ENCODE data around the gene THBS4. TPM values are rescaled to one million over a fixed set of nuclear protein-coding genes. Genes with fewer than 3 reads are reported as not detected.

Gene THBS4
- total RNA-seq, 4 donors from 2014 or later: 0.57 to 3.6 (median 1.9) TPM

- H3K36me3 ChIP-seq: no peaks in the 10 kb centered on the region
- no peak for DNase-seq (ENCODE audit: low spot score in 2 of 2)
- no peaks in the 10 kb centered on the region for H3K9me3 ChIP-seq
- no peaks in the 10 kb centered on the region for H3K4me1 ChIP-seq
- TF ChIP-seq POLR2AphosphoS5 (IDR thresholded peaks at IDR 0.05): no peak
- no peak for TF ChIP-seq EP300 (IDR thresholded peaks at IDR 0.05)
- no peak for TF ChIP-seq POLR2A (IDR thresholded peaks at IDR 0.05)
- TF ChIP-seq, protein P1, sequence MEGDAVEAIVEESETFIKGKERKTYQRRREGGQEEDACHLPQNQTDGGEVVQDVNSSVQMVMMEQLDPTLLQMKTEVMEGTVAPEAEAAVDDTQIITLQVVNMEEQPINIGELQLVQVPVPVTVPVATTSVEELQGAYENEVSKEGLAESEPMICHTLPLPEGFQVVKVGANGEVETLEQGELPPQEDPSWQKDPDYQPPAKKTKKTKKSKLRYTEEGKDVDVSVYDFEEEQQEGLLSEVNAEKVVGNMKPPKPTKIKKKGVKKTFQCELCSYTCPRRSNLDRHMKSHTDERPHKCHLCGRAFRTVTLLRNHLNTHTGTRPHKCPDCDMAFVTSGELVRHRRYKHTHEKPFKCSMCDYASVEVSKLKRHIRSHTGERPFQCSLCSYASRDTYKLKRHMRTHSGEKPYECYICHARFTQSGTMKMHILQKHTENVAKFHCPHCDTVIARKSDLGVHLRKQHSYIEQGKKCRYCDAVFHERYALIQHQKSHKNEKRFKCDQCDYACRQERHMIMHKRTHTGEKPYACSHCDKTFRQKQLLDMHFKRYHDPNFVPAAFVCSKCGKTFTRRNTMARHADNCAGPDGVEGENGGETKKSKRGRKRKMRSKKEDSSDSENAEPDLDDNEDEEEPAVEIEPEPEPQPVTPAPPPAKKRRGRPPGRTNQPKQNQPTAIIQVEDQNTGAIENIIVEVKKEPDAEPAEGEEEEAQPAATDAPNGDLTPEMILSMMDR (IDR thresholded peaks at IDR 0.05): no peak
- WGBS: 77% methylated on average over 2 of the region's 2 CpGs
- H3K27ac ChIP-seq: no peak overlapping the region
- H3K27me3 ChIP-seq: no peaks in the 10 kb centered on the region
- H3K4me3 ChIP-seq: no peak overlapping the region
Observed at GRCh38 chr5:80067016-80067415, 31.9 kb downstream of the THBS4 start.

DNA sequence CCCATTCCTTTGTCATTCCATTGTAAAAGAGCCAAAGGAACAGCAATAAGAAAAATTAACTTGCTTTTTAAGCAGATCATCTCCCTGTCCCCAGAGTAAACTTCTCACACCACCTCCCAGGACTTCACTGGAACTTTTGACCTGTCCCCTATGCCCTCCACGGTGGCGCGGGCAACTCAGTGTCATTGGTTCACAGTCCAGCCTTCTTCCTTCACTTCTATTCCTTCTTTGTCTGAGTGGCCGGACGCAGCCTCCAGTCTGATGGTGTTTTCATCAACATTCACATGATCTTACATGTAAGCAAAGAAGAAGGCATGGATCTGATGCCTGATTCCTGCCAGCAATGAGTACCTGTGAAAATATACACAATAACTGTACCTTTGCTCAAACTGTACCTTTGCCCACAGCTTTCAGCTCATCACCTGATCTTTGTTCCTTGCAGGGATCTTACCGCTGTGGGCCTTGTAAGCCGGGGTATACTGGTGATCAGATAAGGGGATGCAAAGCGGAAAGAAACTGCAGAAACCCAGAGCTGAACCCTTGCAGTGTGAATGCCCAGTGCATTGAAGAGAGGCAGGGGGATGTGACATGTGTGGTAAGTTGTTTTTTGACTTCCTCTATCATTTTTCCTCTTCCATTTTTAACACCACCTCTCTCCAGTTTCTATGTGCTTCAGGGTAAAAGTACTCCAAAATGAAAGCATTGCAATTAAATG, 32.5 kb downstream of the THBS4 start:
- 93% methylated on average over 8 of the region's 8 CpGs for WGBS
- H3K4me1 ChIP-seq: no peaks in the 10 kb centered on the region

DNA sequence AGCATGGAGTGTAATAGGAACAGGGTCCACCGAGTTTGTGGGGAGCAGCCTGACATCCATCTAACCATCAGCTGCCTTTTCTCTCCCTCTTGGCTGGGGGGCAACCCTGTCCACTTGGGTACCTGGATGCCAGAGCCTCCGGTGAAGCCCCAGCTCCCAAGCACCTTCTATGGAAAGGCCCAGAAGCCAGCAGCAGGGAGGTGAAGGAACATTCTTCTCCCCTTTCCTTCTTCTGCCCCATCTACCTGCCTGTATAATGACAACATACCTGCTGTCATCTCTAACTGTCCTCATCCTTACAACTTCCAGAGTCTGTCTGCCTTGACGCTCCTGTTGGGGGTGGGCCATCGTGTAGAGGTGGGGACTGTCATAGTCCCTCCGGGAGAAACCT, 33.1 kb downstream of the THBS4 start:
- no peak overlapping the region for H3K27ac ChIP-seq
- TF ChIP-seq EP300 (IDR thresholded peaks at IDR 0.05) (no peak), POLR2AphosphoS5 (IDR thresholded peaks at IDR 0.05) (no peak), POLR2A (IDR thresholded peaks at IDR 0.05) (no peak)
- TF ChIP-seq, protein P1 (IDR thresholded peaks at IDR 0.05): no peak
- WGBS: 88% methylated on average over 4 of the region's 5 CpGs
- no peaks in the 10 kb centered on the region for H3K4me1 ChIP-seq
- H3K36me3 ChIP-seq: no peaks in the 10 kb centered on the region
- H3K9me3 ChIP-seq: no peaks in the 10 kb centered on the region
- H3K4me3 ChIP-seq: no peak overlapping the region
- H3K27me3 ChIP-seq: no peaks in the 10 kb centered on the region
- no peak for DNase-seq (ENCODE audit: low spot score in 2 of 2)

More for the DNA sequence above, 32.5 kb downstream of the THBS4 start:
- no peak overlapping the region for H3K4me3 ChIP-seq
- no peaks in the 10 kb centered on the region for H3K9me3 ChIP-seq
- H3K27me3 ChIP-seq: no peaks in the 10 kb centered on the region
- H3K27ac ChIP-seq: no peak overlapping the region
- no peak for DNase-seq (ENCODE audit: low spot score in 2 of 2)
- no peak for TF ChIP-seq EP300 (IDR thresholded peaks at IDR 0.05)
- TF ChIP-seq, protein P1 (IDR thresholded peaks at IDR 0.05): no peak
- TF ChIP-seq POLR2AphosphoS5 (IDR thresholded peaks at IDR 0.05): no peak
- no peak for TF ChIP-seq POLR2A (IDR thresholded peaks at IDR 0.05)
- H3K36me3 ChIP-seq: no peaks in the 10 kb centered on the region

GRCh38 chr5:80068775-80069174, 33.6 kb downstream of the THBS4 start:
- H3K27me3 ChIP-seq: no peaks in the 10 kb centered on the region
- H3K4me1 ChIP-seq: no peaks in the 10 kb centered on the region
- H3K27ac ChIP-seq: no peak overlapping the region
- no peaks in the 10 kb centered on the region for H3K9me3 ChIP-seq
- no peaks in the 10 kb centered on the region for H3K36me3 ChIP-seq
- WGBS: 87% methylated on average over 4 of the region's 4 CpGs
- no peak for DNase-seq (ENCODE audit: low spot score in 2 of 2)
- H3K4me3 ChIP-seq: no peak overlapping the region
- TF ChIP-seq POLR2A (IDR thresholded peaks at IDR 0.05) (no peak), POLR2AphosphoS5 (IDR thresholded peaks at IDR 0.05) (no peak), EP300 (IDR thresholded peaks at IDR 0.05) (no peak)
- TF ChIP-seq, protein P1 (IDR thresholded peaks at IDR 0.05): no peak

- DNase-seq (ENCODE audit: low spot score in 2 of 2): no peak
Observed at GRCh38 chr5:80069251-80069800, 34.2 kb downstream of the THBS4 start.

More at GRCh38 chr5:80069251-80069800, 34.2 kb downstream of the THBS4 start:
- Histone ChIP-seq H3K27me3 (no peaks in the 10 kb centered on the region), H3K27ac (no peak overlapping the region), H3K36me3 (no peaks in the 10 kb centered on the region), H3K4me3 (no peak overlapping the region), H3K9me3 (no peaks in the 10 kb centered on the region), H3K4me1 (no peaks in the 10 kb centered on the region)
- TF ChIP-seq POLR2A (IDR thresholded peaks at IDR 0.05) (no peak), POLR2AphosphoS5 (IDR thresholded peaks at IDR 0.05) (no peak), EP300 (IDR thresholded peaks at IDR 0.05) (no peak)
- TF ChIP-seq, protein P1 (IDR thresholded peaks at IDR 0.05): no peak
- WGBS: 44% methylated on average over 4 of the region's 4 CpGs

Measured in suprapubic skin (tissue), 4 donors.